GM18526 (cell line): ENCODE measurements around the gene TEX10.

Experiments
- POLR2A ChIP-seq: IDR thresholded peaks from 3 replicates; pipeline ENCODE4 v1.6.1; 2011; ENCODE audit not compliant: insufficient read length; ENCODE audit errors: extremely low read depth

The TEX10 gene

GRCh38 chr9:100357501-100357900 lies 4.8 kb upstream of the TEX10 start:
- TF ChIP-seq POLR2A = no peak

- no peak for TF ChIP-seq POLR2A
Measured at GRCh38 chr9:100355561-100355960, 2.8 kb upstream of the TEX10 start.

- no peak for TF ChIP-seq POLR2A
Measured at GRCh38 chr9:100354121-100354800, 1.5 kb upstream of the TEX10 start.

- no peak for TF ChIP-seq POLR2A
Measured at GRCh38 chr9:100352201-100352726, 478 bp downstream of the TEX10 start.

- TF ChIP-seq POLR2A = no peak
Measured at GRCh38 chr9:100351508-100351907, 1.2 kb downstream of the TEX10 start.

- no peak for TF ChIP-seq POLR2A
Measured at GRCh38 chr9:100350188-100350587, 2.6 kb downstream of the TEX10 start.

GRCh38 chr9:100346836-100347235 lies 5.9 kb downstream of the TEX10 start:
- TF ChIP-seq POLR2A = no peak

- TF ChIP-seq POLR2A = no peak
Measured at GRCh38 chr9:100341889-100342288, 10.9 kb downstream of the TEX10 start.

- TF ChIP-seq POLR2A = no peak
Measured at GRCh38 chr9:100340224-100340623, 12.5 kb downstream of the TEX10 start.

- no peak for TF ChIP-seq POLR2A
Measured at GRCh38 chr9:100324594-100325200, 28.0 kb downstream of the TEX10 start.

GRCh38 chr9:100322954-100323536 lies 29.7 kb downstream of the TEX10 start:
- no peak for TF ChIP-seq POLR2A

- TF ChIP-seq POLR2A = no peak
Measured at GRCh38 chr9:100317706-100318105, 35.0 kb downstream of the TEX10 start.

GRCh38 chr9:100315561-100315960 lies 37.2 kb downstream of the TEX10 start:
- no peak for TF ChIP-seq POLR2A

GRCh38 chr9:100309992-100310391 lies 42.8 kb downstream of the TEX10 start:
- no peak for TF ChIP-seq POLR2A

GRCh38 chr9:100308965-100309564 lies 43.7 kb downstream of the TEX10 start:
- no peak for TF ChIP-seq POLR2A

GRCh38 chr9:100307080-100307479 lies 45.7 kb downstream of the TEX10 start:
- TF ChIP-seq POLR2A = no peak
